CD4-positive, alpha-beta T cell treated with Interleukin-17A for 4 hours (primary cell): ENCODE data around the gene ABCB9.
"Not testable (repeated sequence)": the region's sequence is repeated elsewhere in the genome, so short reads cannot be mapped to it uniquely, and the experiment has no call there.

ENCODE experiments used
- DNase-seq: peaks from one replicate; pipeline ENCODE4 v3.0.0-alpha.2; 2020; ENCODE audit warnings: mixed read lengths

The ABCB9 gene

GRCh38 chr12:122961531-122962329 is 4.5 kb downstream of the ABCB9 start:
- DNase-seq: no peak

GRCh38 chr12:122960193-122960569 is 6.1 kb downstream of the ABCB9 start:
- no peak for DNase-seq

- no peak for DNase-seq
Measured at GRCh38 chr12:122959566-122960192, 6.6 kb downstream of the ABCB9 start.

- DNase-seq: no peak
Measured at GRCh38 chr12:122958198-122958888, 7.9 kb downstream of the ABCB9 start.

- DNase-seq: no peak
Measured at GRCh38 chr12:122956035-122956434, 10.2 kb downstream of the ABCB9 start.

- DNase-seq: no peak
Measured at GRCh38 chr12:122955156-122955555, 11.1 kb downstream of the ABCB9 start.

GRCh38 chr12:122951979-122952892 is 14.0 kb downstream of the ABCB9 start:
- peak; percentile 83 for DNase-seq

GRCh38 chr12:122951406-122951805 is 14.9 kb downstream of the ABCB9 start:
- no peak for DNase-seq

GRCh38 chr12:122949816-122950675 is 16.2 kb downstream of the ABCB9 start:
- DNase-seq: no peak

GRCh38 chr12:122949405-122949804 is 16.9 kb downstream of the ABCB9 start:
- DNase-seq: no peak

- no peak for DNase-seq
Measured at GRCh38 chr12:122948605-122949004, 17.7 kb downstream of the ABCB9 start.

- no peak for DNase-seq
Measured at GRCh38 chr12:122947352-122947792, 18.9 kb downstream of the ABCB9 start.

GRCh38 chr12:122946690-122947341 is 19.4 kb downstream of the ABCB9 start:
- peak; percentile 76 for DNase-seq

GRCh38 chr12:122944605-122945592 is 21.4 kb downstream of the ABCB9 start:
- no peak for DNase-seq

- no peak for DNase-seq
Measured at GRCh38 chr12:122943196-122943595, 23.1 kb downstream of the ABCB9 start.

GRCh38 chr12:122942637-122943036 is 23.6 kb downstream of the ABCB9 start:
- DNase-seq: no peak

- not testable (repeated sequence) for DNase-seq
Measured at GRCh38 chr12:122941351-122941750, 24.9 kb downstream of the ABCB9 start.

GRCh38 chr12:122939125-122939524 is 27.1 kb downstream of the ABCB9 start:
- DNase-seq: no peak

GRCh38 chr12:122937622-122938091 is 28.6 kb downstream of the ABCB9 start:
- no peak for DNase-seq

- DNase-seq: no peak
Measured at GRCh38 chr12:122935318-122935717, 30.9 kb downstream of the ABCB9 start.
